Measurements from ENCODE around the gene ARRB1.
A peak's percentile ranks its signal among the peaks of the same experiment; 100 is the strongest.

ARRB1 gene

GRCh38 chr11:75271730-75272129 is 79.7 kb downstream of the ARRB1 start:
- peaks cover 51 to 55% of the 10 kb centered on the region in 2 experiments for H3K4me1 ChIP-seq (ENCODE audit: control insufficient read depth in 1 of 2, insufficient read depth in 1 of 2, low read depth in 1 of 2, low read length in 1 of 2)
- peak overlapping the region; percentile 92 for H3K27ac ChIP-seq
- TF ChIP-seq CTCF (IDR thresholded peaks at IDR 0.05) = no peak
- no peaks in the 10 kb centered on the region for H3K9me3 ChIP-seq
- H3K27me3 ChIP-seq = no peaks in the 10 kb centered on the region
- peaks cover 31% of the 10 kb centered on the region for H3K36me3 ChIP-seq
- H3K4me3 ChIP-seq (ENCODE audit: low read depth in 1 of 2, low read length in 1 of 2) = no peak overlapping the region

GRCh38 chr11:75270896-75271418 is 80.5 kb downstream of the ARRB1 start:
- peak; percentile 28 for TF ChIP-seq CTCF (IDR thresholded peaks at IDR 0.05)
- Histone ChIP-seq H3K9me3 (no peaks in the 10 kb centered on the region), H3K27ac (peak overlapping the region; percentile 92), H3K27me3 (no peaks in the 10 kb centered on the region), H3K4me3 (ENCODE audit: low read depth in 1 of 2, low read length in 1 of 2) (no peak overlapping the region), H3K4me1 (ENCODE audit: control insufficient read depth in 1 of 2, insufficient read depth in 1 of 2, low read depth in 1 of 2, low read length in 1 of 2) (peaks cover 48 to 50% of the 10 kb centered on the region in 2 experiments), H3K36me3 (peaks cover 36% of the 10 kb centered on the region)

- TF ChIP-seq CTCF (IDR thresholded peaks at IDR 0.05) = no peak
- no peak overlapping the region for H3K4me3 ChIP-seq (ENCODE audit: low read depth in 1 of 2, low read length in 1 of 2)
- peaks cover 46% of the 10 kb centered on the region for H3K36me3 ChIP-seq
- H3K9me3 ChIP-seq = no peaks in the 10 kb centered on the region
- H3K27me3 ChIP-seq = no peaks in the 10 kb centered on the region
- peaks cover 48 to 51% of the 10 kb centered on the region in 2 experiments for H3K4me1 ChIP-seq (ENCODE audit: control insufficient read depth in 1 of 2, insufficient read depth in 1 of 2, low read depth in 1 of 2, low read length in 1 of 2)
- peak overlapping the region; percentile 1 for H3K27ac ChIP-seq
These were observed 81.6 kb downstream of the ARRB1 start for GRCh38 chr11:75269896-75270295.

- Histone ChIP-seq H3K4me1 (ENCODE audit: control insufficient read depth in 1 of 2, insufficient read depth in 1 of 2, low read depth in 1 of 2, low read length in 1 of 2) (peaks cover 48 to 51% of the 10 kb centered on the region in 2 experiments), H3K27ac (peak overlapping the region; percentile 1), H3K4me3 (ENCODE audit: low read depth in 1 of 2, low read length in 1 of 2) (no peak overlapping the region), H3K36me3 (peaks cover 46% of the 10 kb centered on the region), H3K27me3 (no peaks in the 10 kb centered on the region), H3K9me3 (no peaks in the 10 kb centered on the region)
- no peak for TF ChIP-seq CTCF (IDR thresholded peaks at IDR 0.05)
These were observed 82.1 kb downstream of the ARRB1 start for GRCh38 chr11:75269367-75269660.

DNA sequence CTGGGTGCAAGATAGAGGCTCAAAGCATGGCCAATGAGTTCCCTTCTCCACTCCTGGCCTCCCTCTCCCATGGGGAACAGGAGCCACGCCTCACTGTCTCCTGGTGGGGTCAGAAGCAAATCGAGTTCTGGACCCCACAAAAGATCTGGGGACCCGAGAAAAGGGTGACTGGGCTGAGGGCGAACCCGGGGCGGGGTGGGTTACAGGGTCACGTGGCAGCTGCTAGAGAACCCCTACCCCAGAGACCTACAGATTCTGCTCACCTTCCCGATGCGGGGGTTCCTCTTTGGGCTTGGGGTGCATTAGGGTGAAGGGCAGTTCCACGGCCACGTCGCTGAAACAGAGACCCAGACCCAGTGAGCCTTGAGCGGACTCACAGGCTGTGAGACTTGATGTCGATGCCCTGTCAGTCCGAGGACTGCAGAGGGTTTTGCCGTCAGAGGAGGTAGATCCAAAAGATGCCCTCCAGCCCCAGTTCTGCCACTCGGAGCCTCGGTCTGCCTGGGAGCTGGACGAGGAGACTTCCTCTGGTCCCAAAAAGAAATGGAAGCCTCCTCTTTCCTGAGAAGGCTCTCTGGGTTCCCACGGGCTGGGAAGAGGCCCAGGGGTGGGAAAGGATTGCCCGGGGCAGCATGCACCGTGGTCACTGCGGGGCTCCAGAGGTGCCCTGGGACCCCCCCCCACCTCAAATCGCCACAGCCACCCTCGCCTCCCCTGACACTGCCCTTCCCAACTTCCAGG is 82.7 kb downstream of the ARRB1 start:
- Histone ChIP-seq H3K9me3 (no peaks in the 10 kb centered on the region), H3K36me3 (peaks cover 43% of the 10 kb centered on the region), H3K27me3 (no peaks in the 10 kb centered on the region), H3K4me3 (ENCODE audit: low read depth in 1 of 2, low read length in 1 of 2) (no peak overlapping the region), H3K4me1 (ENCODE audit: control insufficient read depth in 1 of 2, insufficient read depth in 1 of 2, low read depth in 1 of 2, low read length in 1 of 2) (peaks cover 48 to 51% of the 10 kb centered on the region in 2 experiments), H3K27ac (peak overlapping the region; percentile 1)
- TF ChIP-seq CTCF (IDR thresholded peaks at IDR 0.05) = no peak
